K562 (cell line): ENCODE data around the gene NR1H3. TPM values are rescaled to one million over a fixed set of nuclear protein-coding genes. Genes with fewer than 3 reads are reported as not detected.

Experiments used
- ATAC-seq: fragments of 200-7000 bp; cut with Tn5 transposase; 3 replicates; pipeline ENCODE4 v1.9.1; 2020; ENCODE audit warnings: moderate library complexity
- BruUV-seq: library from RNA; stranded (reverse); fragments of 400-500 nt; replicated peaks from 2 replicates; lab custom pipeline; 2021; lab: Mats Ljungman, UMichigan
- CTCF ChIA-PET: fragments of 300-600 bp; formaldehyde crosslinking; extraction: SDS; loops from one replicate; lab custom pipeline; 2021; ENCODE audit warnings: low intra/inter-chr PET ratio; lab: Yijun Ruan, JAX
- POLR2A ChIA-PET: fragments of 300-600, 350-650 bp; sonication (Branson Sonifier 250); formaldehyde crosslinking; extraction: SDS; loops from one replicate; lab custom pipeline; 2021; ENCODE audit warnings: antibody characterized with exemption, inconsistent platforms; lab: Yijun Ruan, JAX
- DNase-seq, 4 experiments: peaks; one replicate each; pipeline versions ENCODE4 v3.0.0 to v3.0.0-alpha.2; 2011 to 2018; ENCODE audit warnings: low spot score in 3 of 4, mixed read lengths in 3 of 4; ENCODE audit errors: extremely low read depth in 1 of 4
- FAIRE-seq: peaks from 2 replicates; lab custom pipeline; 2011; peaks lifted over from hg19 to GRCh38; lab: Jason Lieb, UNC
- H2AFZ ChIP-seq: 2 replicates; pipeline ENCODE4 v1.6.0; 2011; ENCODE audit warnings: low read depth, low read length, control low read depth, inconsistent platforms
- H3K27ac ChIP-seq: fragments of 200-600 bp; 3 replicates; pipeline ENCODE4 v1.8.0; 2011; ENCODE audit warnings: low read depth, mild to moderate bottlenecking, control low read depth, inconsistent platforms, low read length, moderate library complexity, mixed read lengths; ENCODE audit errors: extremely low read depth
- H3K27me3 ChIP-seq, 2 experiments: fragments of 300-600 bp in 1 of 2; 2 replicates in 1 of 2; 3 replicates in 1 of 2; pipeline versions ENCODE4 v1.6.0 to v1.8.0; 2011; ENCODE audit warnings: inconsistent platforms in 2 of 2, low read length in 2 of 2, mild to moderate bottlenecking in 1 of 2, mixed read lengths in 1 of 2, moderate library complexity in 1 of 2; ENCODE audit not compliant: control insufficient read depth in 2 of 2, insufficient read depth in 2 of 2
- H3K36me3 ChIP-seq: fragments of 300-600 bp; 3 replicates; pipeline ENCODE4 v1.8.0; 2011; ENCODE audit warnings: mild to moderate bottlenecking, low read length, inconsistent platforms; ENCODE audit not compliant: control insufficient read depth, insufficient read depth
- H3K4me1 ChIP-seq, 2 experiments: fragments of 200-600 bp in 1 of 2; replicated peaks in 1 of 2; 2 replicates in 1 of 2; 3 replicates in 1 of 2; pipeline versions ENCODE4 v1.5.1 to v1.8.0; 2011; ENCODE audit warnings: inconsistent platforms in 2 of 2, low read length in 2 of 2, mild to moderate bottlenecking in 1 of 2, mixed read lengths in 1 of 2, moderate library complexity in 1 of 2; ENCODE audit not compliant: control insufficient read depth in 2 of 2, insufficient read depth in 2 of 2
- H3K4me2 ChIP-seq: 2 replicates; pipeline ENCODE4 v1.6.1; 2011; ENCODE audit warnings: low read length, control low read depth, inconsistent platforms, mixed read lengths; ENCODE audit not compliant: insufficient read depth
- H3K4me3 ChIP-seq: fragments of 200-600 bp; sonication (generic), shearing (Covaris generic); 2 replicates; pipeline ENCODE4 v1.5.1; 2016; ENCODE audit warnings: control low read depth, inconsistent platforms
- H3K79me2 ChIP-seq: fragments of 200-600 bp; 3 replicates; pipeline ENCODE4 v1.8.0; 2011; ENCODE audit warnings: low read length, inconsistent platforms; ENCODE audit not compliant: control insufficient read depth, insufficient read depth
- H3K9ac ChIP-seq, 2 experiments: 2 replicates each; pipeline versions ENCODE4 v1.6.0 to v1.6.1; 2011; ENCODE audit warnings: low read depth in 2 of 2, low read length in 2 of 2, control low read depth in 1 of 2, inconsistent platforms in 1 of 2, mild to moderate bottlenecking in 1 of 2, mixed read lengths in 1 of 2; ENCODE audit not compliant: insufficient read depth in 1 of 2
- H3K9me1 ChIP-seq: one replicate; pipeline ENCODE4 v1.6.0; 2011; ENCODE audit warnings: inconsistent platforms, mild to moderate bottlenecking, low read length, moderate library complexity; ENCODE audit not compliant: control insufficient read depth, insufficient read depth
- H3K9me3 ChIP-seq: replicated peaks from 2 replicates; pipeline ENCODE4 v1.5.1; 2011; ENCODE audit warnings: low read depth, low read length, inconsistent platforms; ENCODE audit not compliant: control insufficient read depth, insufficient read depth
- H4K20me1 ChIP-seq: replicated peaks from 2 replicates; pipeline ENCODE4 v1.6.1; 2011; ENCODE audit warnings: low read length, inconsistent platforms, mixed read lengths; ENCODE audit not compliant: control insufficient read depth, insufficient read depth
- BCLAF1 ChIP-seq, 2 experiments: fragments of 450-650 bp in 1 of 2; IDR thresholded peaks; 2 replicates each; pipeline ENCODE4 v1.6.1; 2011 to 2017; ENCODE audit warnings: low read depth in 2 of 2, antibody characterized with exemption in 1 of 2, borderline replicate concordance in 1 of 2, low read length in 1 of 2, mild to moderate bottlenecking in 1 of 2, mixed read lengths in 1 of 2; ENCODE audit not compliant: control insufficient read depth in 1 of 2
- GATA2 ChIP-seq: sonication (generic); formaldehyde crosslinking; IDR thresholded peaks from 2 replicates; pipeline ENCODE4 v1.4.0; 2020; ENCODE audit warnings: mild to moderate bottlenecking, missing genetic modification reagents
- PML ChIP-seq: IDR thresholded peaks from 2 replicates; pipeline ENCODE4 v1.6.1; 2012; ENCODE audit warnings: low read length, inconsistent platforms
- ZBTB33 ChIP-seq: sonication (generic); formaldehyde crosslinking; IDR thresholded peaks from 2 replicates; pipeline ENCODE4 v1.8.1; 2023; ENCODE audit warnings: mild to moderate bottlenecking, missing genetic modification reagents
- WGBS: fragments of 100-300 bp; shearing (Covaris generic); methylation state at CpG from one replicate; pipeline ENCODE4 v1.1.6; 2016; ENCODE audit warnings: low coverage, mixed read lengths; ENCODE audit not compliant: insufficient coverage; ENCODE audit errors: missing lambda C conversion rate; 5-methylcytosine and 5-hydroxymethylcytosine counted together
- in situ Hi-C: fragments of 300-500 bp; cut with MboI; formaldehyde crosslinking; loops from 4 replicates; pipeline ENCODE4 v1.15.0; 2018; ENCODE audit warnings: inconsistent platforms, mixed read lengths
- intact Hi-C: fragments of 100-400 bp; cut with micrococcal nuclease; formaldehyde crosslinking; loops from 2 replicates; pipeline ENCODE4 v1.14.2; 2022
- polyA plus RNA-seq, 8 experiments: library from polyadenylated mRNA; depleted of rRNA in 4 of 8; stranded (reverse) in 5 of 8; unstranded in 3 of 8; fragments of >200 nt; fragmentation: Nextera tagmentation in 2 of 8; fragmentation: Illumina TruSeq in 1 of 8; extraction: Ambion mirVana in 2 of 8; extraction: Trizol in 1 of 8; gene quantifications; 2 replicates each; pipeline versions ENCODE4 v1.2.1 to v1.2.3, GENCODE V29; 2011 to 2014; ENCODE audit warnings: inconsistent platforms in 1 of 8, missing spikeins in 1 of 8
- total RNA-seq, 7 experiments: library from RNA; depleted of rRNA in 6 of 7; stranded (reverse); fragments of >200 nt in 6 of 7; fragmentation: Illumina TruSeq in 2 of 7; extraction: Trizol in 2 of 7; gene quantifications; 2 replicates each; pipeline versions ENCODE4 v1.2.1 to v1.2.3, GENCODE V29; 2011 to 2021; ENCODE audit warnings: low replicate concordance in 1 of 7

Gene NR1H3
- total and polyA plus RNA-seq, 9 of the 15 experiments (the other 6 are each of a cell fraction or from before 2014, with no cell fraction given), result 8.2 to 26.0 (median 11.9) TPM

GRCh38 chr11:47271328-47271727 lies 13.5 kb downstream of the NR1H3 start:
- ATAC-seq (no peak), FAIRE-seq (no peak)
- intact Hi-C loops, result no loop called here
- peaks cover 38 to 50% of the 10 kb centered on the region in 2 experiments for H3K4me1 ChIP-seq
- peak overlapping the region; percentile 42 to 49; a peak in 3 of 4 replicates for H3K9ac ChIP-seq
- H3K27ac ChIP-seq, result peak overlapping the region; percentile 91; the same call in 2 of the 3 replicates
- peaks cover 56% of the 10 kb centered on the region for H3K79me2 ChIP-seq
- POLR2A ChIA-PET, result interaction anchor here (0.7 to 2.3 kb wide), 5 partner anchors 11 to 553 kb away, joined by 3 to 11 read pairs (median 5); partner anchors contain the start of gene ACP2
- no peak overlapping the region for H2AFZ ChIP-seq
- H3K27me3 ChIP-seq, result no peaks in the 10 kb centered on the region
- TSS peak; percentile 52 for BruUV-seq
- peaks cover 16% of the 10 kb centered on the region for H3K9me1 ChIP-seq
- CTCF ChIA-PET, result no interaction called here
- H4K20me1 ChIP-seq, result peaks cover 26% of the 10 kb centered on the region
- 3% methylated on average over 4 of the region's 4 CpGs for WGBS
- in situ Hi-C loops, result no loop called here
- TF ChIP-seq GATA2 (CRISPR knock-in tag) (0 out of 2 replicates have a peak, but pooled peaks have one; percentile 24), ZBTB33 (CRISPR knock-in tag) (no peak), BCLAF1 (IDR thresholded peaks at IDR 0.05; ENCODE audit: borderline replicate concordance in 1 of 2, control insufficient read depth in 1 of 2, low read depth in 2 of 2, low read length in 1 of 2) (0 out of 4 replicates have a peak, but pooled peaks of 1 of the 2 experiments have one; percentile 40), PML (0 out of 2 replicates have a peak, but pooled peaks have one; percentile 10)
- TF ChIP-seq, all 486 proteins: peak for 3
- Histone ChIP-seq H3K4me2 (peak overlapping the region; percentile 90), H3K36me3 (peaks cover 35% of the 10 kb centered on the region), H3K9me3 (no peaks in the 10 kb centered on the region), H3K4me3 (peak overlapping the region; percentile 85)
- DNase-seq, result peak in 1 of 4 experiments; percentile 47
